Loucy (cell line): ENCODE measurements around the gene ACCS.
A peak's percentile ranks its signal among the peaks of the same experiment; 100 is the strongest.

ENCODE experiments used
- H2AFZ ChIP-seq: fragments of 200-600 bp; sonication (generic); 2 replicates; pipeline ENCODE4 v1.6.0; 2016; ENCODE audit warnings: antibody characterized with exemption, mild to moderate bottlenecking, low read length, moderate library complexity
- H3F3A ChIP-seq: fragments of 200-600 bp; 2 replicates; pipeline ENCODE4 v1.6.0; 2016; ENCODE audit warnings: antibody characterized with exemption, low read depth, mild to moderate bottlenecking
- H3K27me3 ChIP-seq: fragments of 200-600 bp; sonication (generic); 2 replicates; pipeline ENCODE4 v1.6.1; 2014; ENCODE audit warnings: low read length, mild to moderate bottlenecking; ENCODE audit not compliant: insufficient read depth, poor library complexity, severe bottlenecking
- H3K36me3 ChIP-seq: fragments of 200-600 bp; sonication (generic); 2 replicates; pipeline ENCODE4 v1.6.1; 2016; ENCODE audit warnings: low read length; ENCODE audit not compliant: insufficient read depth
- H3K4me1 ChIP-seq: fragments of 200-600 bp; sonication (generic); 2 replicates; pipeline ENCODE4 v1.5.1; 2014; ENCODE audit warnings: low read length, mild to moderate bottlenecking; ENCODE audit not compliant: insufficient read depth, poor library complexity, severe bottlenecking
- H3K4me2 ChIP-seq: fragments of 200-600 bp; sonication (generic); 2 replicates; pipeline ENCODE4 v1.6.0; 2014; ENCODE audit warnings: antibody characterized with exemption, low read length, low read depth, mild to moderate bottlenecking; ENCODE audit not compliant: poor library complexity, severe bottlenecking
- H3K4me3 ChIP-seq: fragments of 200-600 bp; sonication (generic); 2 replicates; pipeline ENCODE4 v1.5.1; 2014; ENCODE audit warnings: low read length, mild to moderate bottlenecking, mixed read lengths; ENCODE audit not compliant: poor library complexity, severe bottlenecking
- H3K79me2 ChIP-seq: fragments of 200-600 bp; sonication (generic); 2 replicates; pipeline ENCODE4 v1.6.1; 2014; ENCODE audit warnings: low read length; ENCODE audit not compliant: insufficient read depth
- H3K9ac ChIP-seq: fragments of 200-600 bp; sonication (generic); 2 replicates; pipeline ENCODE4 v1.6.0; 2014; ENCODE audit warnings: mild to moderate bottlenecking, low read depth, low read length, moderate library complexity; ENCODE audit not compliant: poor library complexity, severe bottlenecking
- H3K9me2 ChIP-seq: fragments of 200-600 bp; sonication (generic); replicated peaks from 2 replicates; pipeline ENCODE4 v1.6.1; 2016; ENCODE audit warnings: low read depth, low read length, mixed read lengths
- H3K9me3 ChIP-seq: fragments of 200-600 bp; sonication (generic); 2 replicates; pipeline ENCODE4 v1.6.1; 2014; ENCODE audit warnings: mild to moderate bottlenecking, antibody characterized with exemption, low read length, low read depth; ENCODE audit not compliant: insufficient read depth
- H4K20me1 ChIP-seq: fragments of 200-600 bp; sonication (generic); 2 replicates; pipeline ENCODE4 v1.6.0; 2014; ENCODE audit warnings: antibody characterized with exemption, low read length, mild to moderate bottlenecking; ENCODE audit not compliant: insufficient read depth, poor library complexity, severe bottlenecking
- EZH2phosphoT487 ChIP-seq: fragments of 200-600 bp; IDR thresholded peaks from 2 replicates; pipeline ENCODE4 v1.6.1; 2018; ENCODE audit warnings: antibody characterized with exemption, mild to moderate bottlenecking, moderate library complexity, borderline replicate concordance
- TF ChIP-seq, protein P1 (sequence below): fragments of 200-600 bp; sonication (generic); conservative IDR thresholded peaks from 2 replicates; pipeline ENCODE4 v1.5.1; 2014; ENCODE audit warnings: mild to moderate bottlenecking, antibody characterized with exemption, low read length

ACCS gene

DNA sequence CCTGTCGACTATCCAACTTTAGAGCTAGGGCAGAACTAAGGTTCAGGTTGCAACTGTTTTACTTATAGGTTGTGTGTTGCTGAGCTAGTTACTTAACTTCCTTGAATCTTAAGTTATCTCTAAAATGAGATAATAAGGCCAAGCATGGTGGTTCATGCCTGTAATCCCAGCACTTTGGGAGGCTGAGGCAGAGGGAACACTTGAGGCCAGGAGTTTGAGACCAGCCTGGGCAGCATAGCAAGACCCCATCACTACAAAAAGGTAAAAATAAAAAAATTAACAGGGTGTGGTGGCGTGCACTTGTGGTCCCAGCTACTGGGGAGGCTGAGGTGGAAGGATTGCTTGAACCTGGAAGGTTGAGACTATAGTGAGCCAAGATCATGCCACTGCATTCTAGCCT lies 2.1 kb downstream of the ACCS start:
- Histone ChIP-seq H3K27me3 (no peaks in the 10 kb centered on the region), H3K4me2 (peak overlapping the region; percentile 82), H3K4me3 (peak overlapping the region; percentile 80), H2AFZ (no peak overlapping the region), H3K9me2 (no peaks in the 10 kb centered on the region), H4K20me1 (no peaks in the 10 kb centered on the region), H3K36me3 (no peaks in the 10 kb centered on the region), H3K79me2 (peaks cover 33% of the 10 kb centered on the region), H3K9ac (peak overlapping the region; percentile 94), H3K9me3 (no peaks in the 10 kb centered on the region), H3K4me1 (peaks cover 30% of the 10 kb centered on the region), H3F3A (0 out of 2 replicates have a peak, but pooled peaks cover 3% of the 10 kb centered on the region)
- TF ChIP-seq EZH2phosphoT487: no peak

DNA sequence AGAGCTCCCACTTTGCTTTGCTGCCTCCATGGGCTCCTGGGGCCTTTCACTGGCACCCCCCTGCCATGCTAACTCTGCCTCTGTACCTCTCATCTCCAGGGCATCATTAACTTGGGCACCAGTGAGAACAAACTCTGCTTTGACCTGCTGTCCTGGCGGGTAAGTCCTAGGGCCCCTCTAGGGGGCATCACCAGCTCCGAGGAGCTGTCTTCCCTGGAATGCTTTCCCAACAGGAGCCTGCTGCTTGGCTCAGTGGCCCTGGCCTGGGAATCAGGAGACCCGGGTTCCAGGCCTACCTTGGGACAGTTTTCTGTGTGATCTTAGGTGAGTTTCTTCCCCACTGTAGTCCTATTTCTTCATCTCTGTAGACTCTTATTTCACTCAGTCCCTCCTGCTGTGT lies 5.1 kb downstream of the ACCS start:
- Histone ChIP-seq H3K9ac (peak overlapping the region; percentile 26), H3K4me2 (peak overlapping the region; percentile 55), H2AFZ (no peak overlapping the region), H3K79me2 (peaks cover 33% of the 10 kb centered on the region), H3K4me1 (peaks cover 51% of the 10 kb centered on the region), H3F3A (0 out of 2 replicates have a peak, but pooled peaks cover 3% of the 10 kb centered on the region), H4K20me1 (peaks cover 5% of the 10 kb centered on the region), H3K9me3 (no peaks in the 10 kb centered on the region), H3K9me2 (no peaks in the 10 kb centered on the region), H3K4me3 (peak overlapping the region; percentile 48), H3K36me3 (peaks cover 8% of the 10 kb centered on the region), H3K27me3 (no peaks in the 10 kb centered on the region)
- no peak for TF ChIP-seq EZH2phosphoT487
- TF ChIP-seq, protein P1, sequence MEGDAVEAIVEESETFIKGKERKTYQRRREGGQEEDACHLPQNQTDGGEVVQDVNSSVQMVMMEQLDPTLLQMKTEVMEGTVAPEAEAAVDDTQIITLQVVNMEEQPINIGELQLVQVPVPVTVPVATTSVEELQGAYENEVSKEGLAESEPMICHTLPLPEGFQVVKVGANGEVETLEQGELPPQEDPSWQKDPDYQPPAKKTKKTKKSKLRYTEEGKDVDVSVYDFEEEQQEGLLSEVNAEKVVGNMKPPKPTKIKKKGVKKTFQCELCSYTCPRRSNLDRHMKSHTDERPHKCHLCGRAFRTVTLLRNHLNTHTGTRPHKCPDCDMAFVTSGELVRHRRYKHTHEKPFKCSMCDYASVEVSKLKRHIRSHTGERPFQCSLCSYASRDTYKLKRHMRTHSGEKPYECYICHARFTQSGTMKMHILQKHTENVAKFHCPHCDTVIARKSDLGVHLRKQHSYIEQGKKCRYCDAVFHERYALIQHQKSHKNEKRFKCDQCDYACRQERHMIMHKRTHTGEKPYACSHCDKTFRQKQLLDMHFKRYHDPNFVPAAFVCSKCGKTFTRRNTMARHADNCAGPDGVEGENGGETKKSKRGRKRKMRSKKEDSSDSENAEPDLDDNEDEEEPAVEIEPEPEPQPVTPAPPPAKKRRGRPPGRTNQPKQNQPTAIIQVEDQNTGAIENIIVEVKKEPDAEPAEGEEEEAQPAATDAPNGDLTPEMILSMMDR: peak; percentile 43

DNA sequence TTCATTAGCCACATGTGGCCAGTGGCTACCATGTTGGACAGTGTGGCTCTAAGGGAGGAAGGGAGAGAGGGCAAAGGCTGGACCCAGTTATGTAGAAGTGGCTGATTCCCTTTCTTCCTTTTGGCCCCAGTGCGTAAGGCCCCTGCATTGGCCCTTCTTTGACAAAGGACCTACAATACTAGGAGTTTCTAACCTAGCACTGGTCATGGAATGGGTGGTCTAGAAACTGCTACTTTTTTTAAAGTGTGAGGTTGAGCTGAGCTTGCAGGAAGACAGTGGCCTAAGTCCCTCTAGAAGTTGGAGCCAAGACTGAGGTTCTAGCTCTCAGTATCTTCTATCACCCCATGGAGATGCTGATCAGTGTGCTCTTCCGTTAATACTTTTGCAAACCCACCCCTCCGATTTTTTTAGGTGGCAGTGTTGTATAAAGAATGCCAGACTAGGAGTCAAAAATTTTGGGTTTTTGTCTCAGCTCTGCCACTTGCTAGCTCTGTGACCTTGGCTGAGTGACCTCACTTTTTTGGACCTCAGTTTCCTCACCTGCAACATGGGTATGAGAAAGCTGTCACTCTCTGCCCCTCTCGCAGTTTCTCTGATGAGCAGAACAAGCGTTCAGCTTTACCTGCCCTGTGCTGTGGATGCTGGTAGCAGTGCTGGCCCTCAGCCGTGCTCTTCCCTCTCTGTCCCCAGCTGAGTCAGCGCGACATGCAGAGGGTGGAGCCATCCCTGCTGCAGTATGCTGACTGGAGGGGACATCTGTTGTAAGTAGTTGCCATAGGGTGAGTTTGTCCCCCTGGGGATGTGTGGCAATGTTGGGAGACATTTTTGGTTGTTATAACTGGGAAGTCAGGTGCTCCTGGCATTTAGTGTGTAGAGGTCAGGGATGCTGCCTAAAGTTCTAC lies 6.9 kb downstream of the ACCS start:
- H3K36me3 ChIP-seq: peaks cover 16% of the 10 kb centered on the region
- TF ChIP-seq, protein P1: no peak
- TF ChIP-seq EZH2phosphoT487: no peak
- H3K79me2 ChIP-seq: peaks cover 20% of the 10 kb centered on the region
- peaks cover 53% of the 10 kb centered on the region for H3K4me1 ChIP-seq
- H2AFZ ChIP-seq: no peak overlapping the region
- H3F3A ChIP-seq: 0 out of 2 replicates have a peak, but pooled peaks cover 3% of the 10 kb centered on the region
- peaks cover 5% of the 10 kb centered on the region for H4K20me1 ChIP-seq
- no peaks in the 10 kb centered on the region for H3K9me2 ChIP-seq
- H3K9me3 ChIP-seq: no peaks in the 10 kb centered on the region
- peak overlapping the region; percentile 43 for H3K4me3 ChIP-seq
- no peak overlapping the region for H3K9ac ChIP-seq
- no peaks in the 10 kb centered on the region for H3K27me3 ChIP-seq
- H3K4me2 ChIP-seq: peak overlapping the region; percentile 39
